PC-3 (cell line): ENCODE results near the gene NEUROG3. TPM values are rescaled to one million over a fixed set of nuclear protein-coding genes. Genes with fewer than 3 reads are reported as not detected.

Experiments
- ATAC-seq: fragments of 200-7000 bp; cut with Tn5 transposase; 2 replicates; pipeline ENCODE4 v1.9.1; 2020; ENCODE audit warnings: mild to moderate bottlenecking, moderate library complexity
- BruUV-seq: library from RNA; stranded (reverse); fragments of 400-500 nt; replicated peaks from 2 replicates; lab custom pipeline; 2021; lab: Mats Ljungman, UMichigan
- CTCF ChIA-PET: fragments of 300-600 bp; sonication (Branson Sonifier 250); formaldehyde crosslinking; loops from one replicate; lab custom pipeline; 2022; ENCODE audit warnings: antibody characterized with exemption; lab: Charles Lee
- POLR2A ChIA-PET: fragments of 300-600 bp; sonication (Branson Sonifier 250); formaldehyde crosslinking; loops from one replicate; lab custom pipeline; 2022; ENCODE audit warnings: antibody characterized with exemption; ENCODE audit not compliant: unreplicated experiment; lab: Charles Lee
- DNase-seq: peaks from one replicate; pipeline ENCODE4 v3.0.0-alpha.2; 2015
- H2AFZ ChIP-seq: fragments of 300-600 bp; sonication (generic); 2 replicates; pipeline ENCODE4 v1.6.0; 2016; ENCODE audit warnings: antibody characterized with exemption, low read length
- H3F3A ChIP-seq: fragments of 300-600 bp; sonication (generic); one replicate; pipeline ENCODE4 v1.6.0; 2017; ENCODE audit warnings: antibody characterized with exemption, low read length, control low read depth, mild to moderate bottlenecking; ENCODE audit not compliant: unreplicated experiment
- H3K27ac ChIP-seq: fragments of 300-600 bp; sonication (generic); 2 replicates; pipeline ENCODE4 v1.5.1; 2016; ENCODE audit warnings: mild to moderate bottlenecking, low read length
- H3K27me3 ChIP-seq: fragments of 300-600 bp; sonication (generic); 2 replicates; pipeline ENCODE4 v1.6.1; 2016; ENCODE audit warnings: low read length, mixed read lengths
- H3K36me3 ChIP-seq: fragments of 300-600 bp; sonication (generic); 2 replicates; pipeline ENCODE4 v1.6.1; 2016; ENCODE audit warnings: low read depth, mixed run types, low read length, mixed read lengths
- H3K4me1 ChIP-seq: fragments of 300-600 bp; sonication (generic); 2 replicates; pipeline ENCODE4 v1.5.1; 2016; ENCODE audit warnings: low read length; ENCODE audit not compliant: insufficient read depth
- H3K4me2 ChIP-seq: fragments of 300-600 bp; sonication (generic); 2 replicates; pipeline ENCODE4 v1.6.0; 2016; ENCODE audit warnings: low read length
- H3K4me3 ChIP-seq: fragments of 300-600 bp; sonication (generic); 2 replicates; pipeline ENCODE4 v1.5.1; 2016; ENCODE audit warnings: mild to moderate bottlenecking, low read length, mixed read lengths
- H3K79me2 ChIP-seq: fragments of 300-600 bp; sonication (generic); 2 replicates; pipeline ENCODE4 v1.6.1; 2017; ENCODE audit warnings: low read length, mixed read lengths
- H3K9ac ChIP-seq: fragments of 300-600 bp; sonication (generic); 2 replicates; pipeline ENCODE4 v1.6.0; 2016; ENCODE audit warnings: mild to moderate bottlenecking, low read length
- H3K9me2 ChIP-seq: fragments of 300-600 bp; sonication (generic); replicated peaks from 2 replicates; pipeline ENCODE4 v1.6.1; 2016; ENCODE audit warnings: mixed run types, low read length, mixed read lengths
- H3K9me3 ChIP-seq: fragments of 300-600 bp; sonication (generic); 2 replicates; pipeline ENCODE4 v1.6.1; 2016; ENCODE audit warnings: low read length, mixed read lengths
- H4K20me1 ChIP-seq: fragments of 300-600 bp; sonication (generic); 2 replicates; pipeline ENCODE4 v1.6.1; 2016; ENCODE audit warnings: low read length, mixed read lengths
- CTCF ChIP-seq: fragments of 300-600 bp; sonication (generic); conservative IDR thresholded peaks from 2 replicates; pipeline ENCODE4 v1.5.1; 2017; ENCODE audit warnings: antibody characterized with exemption, low read depth, mild to moderate bottlenecking, low read length
- EZH2 ChIP-seq: fragments of 300-600 bp; sonication (generic); IDR thresholded peaks from one replicate; pipeline ENCODE4 v1.6.1; 2017; ENCODE audit warnings: antibody characterized with exemption, mild to moderate bottlenecking, low read length; ENCODE audit not compliant: unreplicated experiment
- EZH2phosphoT487 ChIP-seq: fragments of 300-600 bp; sonication (generic); IDR thresholded peaks from 2 replicates; pipeline ENCODE4 v1.6.1; 2018; ENCODE audit warnings: mild to moderate bottlenecking, antibody characterized with exemption, low read length, borderline replicate concordance
- intact Hi-C: fragments of 100-400 bp; cut with micrococcal nuclease; formaldehyde crosslinking; loops from 2 replicates; pipeline ENCODE4 v1.9.0; 2023
- total RNA-seq: library from RNA; depleted of rRNA; stranded (reverse); fragments of >200 nt; gene quantifications from 2 replicates; pipeline ENCODE4 v1.2.3, GENCODE V29; 2014

The NEUROG3 gene
- total RNA-seq, 1 experiment from 2014 or later, result not detected

- H3K9ac ChIP-seq, result no peak overlapping the region
- intact Hi-C loops, result no loop called here
- no peaks in the 10 kb centered on the region for H3K36me3 ChIP-seq
- H3K9me2 ChIP-seq, result no peaks in the 10 kb centered on the region
- H4K20me1 ChIP-seq, result no peaks in the 10 kb centered on the region
- CTCF ChIA-PET, result no interaction called here
- TF ChIP-seq EZH2, result no peak
- no peak for TF ChIP-seq CTCF
- TF ChIP-seq EZH2phosphoT487, result no peak
- no peak overlapping the region for H3K4me3 ChIP-seq
- no TSS peak for BruUV-seq
- peaks cover 21% of the 10 kb centered on the region for H3K9me3 ChIP-seq
- no peak for ATAC-seq
- peaks cover 31% of the 10 kb centered on the region for H3K27me3 ChIP-seq
- DNase-seq, result no peak
- no peaks in the 10 kb centered on the region for H3K4me1 ChIP-seq
- no peak overlapping the region for H3K27ac ChIP-seq
- no peak overlapping the region for H3K4me2 ChIP-seq
- no peaks in the 10 kb centered on the region for H3F3A ChIP-seq
- H3K79me2 ChIP-seq, result no peaks in the 10 kb centered on the region
- no peak overlapping the region for H2AFZ ChIP-seq
- POLR2A ChIA-PET, result no interaction called here
Measured at GRCh38 chr10:69612760-69613159, 39.5 kb upstream of the NEUROG3 start.

DNA sequence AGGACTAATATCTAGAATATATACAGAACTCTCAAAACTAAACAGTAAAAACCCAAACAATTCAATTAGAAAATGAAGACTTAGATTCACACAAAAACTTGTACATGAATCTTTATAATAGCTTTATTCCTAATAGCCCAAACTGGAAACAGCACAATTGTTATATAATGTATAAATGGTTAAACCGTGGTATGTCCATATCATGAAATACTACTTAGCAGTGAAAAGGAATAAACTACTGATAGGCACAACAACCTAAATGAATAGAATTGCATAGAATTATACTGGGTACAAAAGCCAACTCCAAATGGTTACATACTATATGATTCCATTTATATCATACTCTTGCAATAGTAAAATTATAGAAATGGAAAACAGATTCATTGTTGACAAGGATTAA, 35.9 kb upstream of the NEUROG3 start:
- H3K79me2 ChIP-seq, result no peaks in the 10 kb centered on the region
- H3K4me2 ChIP-seq, result no peak overlapping the region
- H3K9ac ChIP-seq, result no peak overlapping the region
- intact Hi-C loops, result no loop called here
- POLR2A ChIA-PET, result no interaction called here
- H3K9me3 ChIP-seq, result peaks cover 21% of the 10 kb centered on the region
- no peak for DNase-seq
- H3K4me1 ChIP-seq, result no peaks in the 10 kb centered on the region
- H2AFZ ChIP-seq, result no peak overlapping the region
- no peaks in the 10 kb centered on the region for H3K9me2 ChIP-seq
- BruUV-seq, result no TSS peak
- no peak for ATAC-seq
- H3K36me3 ChIP-seq, result no peaks in the 10 kb centered on the region
- H3K27ac ChIP-seq, result no peak overlapping the region
- H3F3A ChIP-seq, result no peaks in the 10 kb centered on the region
- CTCF ChIA-PET, result no interaction called here
- TF ChIP-seq EZH2phosphoT487, result no peak
- TF ChIP-seq EZH2, result no peak
- no peak for TF ChIP-seq CTCF
- no peak overlapping the region for H3K4me3 ChIP-seq
- no peaks in the 10 kb centered on the region for H4K20me1 ChIP-seq
- H3K27me3 ChIP-seq, result peaks cover 28% of the 10 kb centered on the region; the same call in 1 of the 2 replicates

- DNase-seq, result no peak
- Histone ChIP-seq H3K27me3 (peaks cover 29% of the 10 kb centered on the region), H3K79me2 (no peaks in the 10 kb centered on the region), H3K9me2 (no peaks in the 10 kb centered on the region), H2AFZ (no peak overlapping the region), H3K9me3 (no peaks in the 10 kb centered on the region), H3K36me3 (no peaks in the 10 kb centered on the region), H3K4me3 (no peak overlapping the region), H3K9ac (no peak overlapping the region), H3K4me1 (no peaks in the 10 kb centered on the region), H4K20me1 (no peaks in the 10 kb centered on the region), H3K27ac (no peak overlapping the region), H3F3A (no peaks in the 10 kb centered on the region), H3K4me2 (no peak overlapping the region)
- ATAC-seq, result no peak
- no TSS peak for BruUV-seq
- POLR2A ChIA-PET, result interaction anchor here (0.6 kb wide), 1 partner anchor 149 kb away, joined by 4 read pairs; no protein-coding TSS in a partner anchor
- no peak for TF ChIP-seq EZH2
- no peak for TF ChIP-seq CTCF
- TF ChIP-seq EZH2phosphoT487, result no peak
- intact Hi-C loops, result no loop called here
- CTCF ChIA-PET, result no interaction called here
Measured at GRCh38 chr10:69600761-69601330, 27.6 kb upstream of the NEUROG3 start.
